ENCODE data around the gene SHCBP1.

The SHCBP1 gene

GRCh38 chr16:46621006-46621933, at the start of gene SHCBP1:
TSS of gene SHCBP1 (minus strand) at chr16:46621379. CDS start at chr16:46621359, 20 bp downstream.
- TF ChIP-seq, protein P1, sequence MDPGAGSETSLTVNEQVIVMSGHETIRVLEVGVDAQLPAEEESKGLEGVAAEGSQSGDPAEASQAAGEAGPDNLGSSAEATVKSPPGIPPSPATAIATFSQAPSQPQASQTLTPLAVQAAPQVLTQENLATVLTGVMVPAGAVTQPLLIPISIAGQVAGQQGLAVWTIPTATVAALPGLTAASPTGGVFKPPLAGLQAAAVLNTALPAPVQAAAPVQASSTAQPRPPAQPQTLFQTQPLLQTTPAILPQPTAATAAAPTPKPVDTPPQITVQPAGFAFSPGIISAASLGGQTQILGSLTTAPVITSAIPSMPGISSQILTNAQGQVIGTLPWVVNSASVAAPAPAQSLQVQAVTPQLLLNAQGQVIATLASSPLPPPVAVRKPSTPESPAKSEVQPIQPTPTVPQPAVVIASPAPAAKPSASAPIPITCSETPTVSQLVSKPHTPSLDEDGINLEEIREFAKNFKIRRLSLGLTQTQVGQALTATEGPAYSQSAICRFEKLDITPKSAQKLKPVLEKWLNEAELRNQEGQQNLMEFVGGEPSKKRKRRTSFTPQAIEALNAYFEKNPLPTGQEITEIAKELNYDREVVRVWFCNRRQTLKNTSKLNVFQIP (CRISPR knock-in tag; IDR thresholded peaks at IDR 0.05; ENCODE audit: borderline replicate concordance, low read depth): no peak
- TF ChIP-seq ZC3H10 (CRISPR knock-in tag; IDR thresholded peaks at IDR 0.05) (no peak), PATZ1 (CRISPR knock-in tag; IDR thresholded peaks at IDR 0.05; ENCODE audit: borderline replicate concordance) (peak; percentile 46; the same call in 1 of the 2 replicates), BACH2 (CRISPR knock-in tag; IDR thresholded peaks at IDR 0.05; ENCODE audit: borderline replicate concordance) (no peak)
- peak; percentile 96 for ATAC-seq

DNA sequence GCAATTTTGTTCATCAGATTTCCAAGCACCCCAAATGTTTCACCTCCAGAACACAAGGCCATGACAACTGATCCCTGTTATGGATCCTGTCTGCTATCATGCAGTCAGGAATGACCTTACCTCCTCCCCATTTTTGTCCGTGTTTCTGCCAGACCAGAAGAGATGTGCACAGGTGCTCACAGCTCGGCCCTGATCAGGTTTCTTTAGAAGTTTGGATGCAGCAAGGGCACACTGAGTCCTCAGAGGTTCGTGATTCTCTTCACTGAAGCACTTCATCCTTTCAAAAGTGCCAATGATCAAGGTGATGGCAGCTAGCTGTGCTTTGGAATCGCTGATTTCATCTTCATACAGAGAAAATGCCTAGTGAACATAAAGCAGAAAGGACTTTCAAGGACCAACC, 40.9 kb upstream of the SHCBP1 start:
- ATAC-seq: no peak
- TF ChIP-seq ZNF565 (CRISPR knock-in tag; conservative IDR thresholded peaks at IDR 0.05; ENCODE audit: low read depth) (no peak), PPARA (CRISPR knock-in tag; IDR thresholded peaks at IDR 0.05; ENCODE audit: borderline replicate concordance) (no peak), ZFP30 (CRISPR knock-in tag; IDR thresholded peaks at IDR 0.05) (no peak), ISL1 (CRISPR knock-in tag; IDR thresholded peaks at IDR 0.05) (no peak), PATZ1 (CRISPR knock-in tag; IDR thresholded peaks at IDR 0.05; ENCODE audit: borderline replicate concordance) (no peak), ZFP3 (CRISPR knock-in tag; IDR thresholded peaks at IDR 0.05) (no peak), CREB5 (CRISPR knock-in tag; IDR thresholded peaks at IDR 0.05; ENCODE audit: low read depth) (no peak), BACH2 (CRISPR knock-in tag; IDR thresholded peaks at IDR 0.05; ENCODE audit: borderline replicate concordance) (no peak), CSRNP3 (CRISPR knock-in tag; IDR thresholded peaks at IDR 0.05) (no peak), RARB (CRISPR knock-in tag; IDR thresholded peaks at IDR 0.05) (no peak)
- TF ChIP-seq, protein P2, sequence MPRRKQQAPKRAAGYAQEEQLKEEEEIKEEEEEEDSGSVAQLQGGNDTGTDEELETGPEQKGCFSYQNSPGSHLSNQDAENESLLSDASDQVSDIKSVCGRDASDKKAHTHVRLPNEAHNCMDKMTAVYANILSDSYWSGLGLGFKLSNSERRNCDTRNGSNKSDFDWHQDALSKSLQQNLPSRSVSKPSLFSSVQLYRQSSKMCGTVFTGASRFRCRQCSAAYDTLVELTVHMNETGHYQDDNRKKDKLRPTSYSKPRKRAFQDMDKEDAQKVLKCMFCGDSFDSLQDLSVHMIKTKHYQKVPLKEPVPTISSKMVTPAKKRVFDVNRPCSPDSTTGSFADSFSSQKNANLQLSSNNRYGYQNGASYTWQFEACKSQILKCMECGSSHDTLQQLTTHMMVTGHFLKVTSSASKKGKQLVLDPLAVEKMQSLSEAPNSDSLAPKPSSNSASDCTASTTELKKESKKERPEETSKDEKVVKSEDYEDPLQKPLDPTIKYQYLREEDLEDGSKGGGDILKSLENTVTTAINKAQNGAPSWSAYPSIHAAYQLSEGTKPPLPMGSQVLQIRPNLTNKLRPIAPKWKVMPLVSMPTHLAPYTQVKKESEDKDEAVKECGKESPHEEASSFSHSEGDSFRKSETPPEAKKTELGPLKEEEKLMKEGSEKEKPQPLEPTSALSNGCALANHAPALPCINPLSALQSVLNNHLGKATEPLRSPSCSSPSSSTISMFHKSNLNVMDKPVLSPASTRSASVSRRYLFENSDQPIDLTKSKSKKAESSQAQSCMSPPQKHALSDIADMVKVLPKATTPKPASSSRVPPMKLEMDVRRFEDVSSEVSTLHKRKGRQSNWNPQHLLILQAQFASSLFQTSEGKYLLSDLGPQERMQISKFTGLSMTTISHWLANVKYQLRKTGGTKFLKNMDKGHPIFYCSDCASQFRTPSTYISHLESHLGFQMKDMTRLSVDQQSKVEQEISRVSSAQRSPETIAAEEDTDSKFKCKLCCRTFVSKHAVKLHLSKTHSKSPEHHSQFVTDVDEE (CRISPR knock-in tag; IDR thresholded peaks at IDR 0.05): no peak
- TF ChIP-seq, protein P1 (CRISPR knock-in tag; IDR thresholded peaks at IDR 0.05; ENCODE audit: borderline replicate concordance, low read depth): no peak
